Transverse colon (tissue), 4 donors: ENCODE data around the gene ATP6V1C2. TPM values are rescaled to one million over a fixed set of nuclear protein-coding genes. Genes with fewer than 3 reads are reported as not detected.

Experiments used
- DNase-seq: peaks from one replicate; pipeline ENCODE4 v3.0.0-alpha.2; 2019
- H3K27ac ChIP-seq, 4 donors: fragments of 200-600 bp; sonication (generic); 2 replicates each; pipeline ENCODE4 v1.5.1; 2016 to 2018; ENCODE audit warnings: inconsistent platforms in 4 of 4
- H3K27me3 ChIP-seq: fragments of 200-600 bp; sonication (generic); 2 replicates; pipeline ENCODE4 v1.5.1; 2017; ENCODE audit warnings: inconsistent platforms
- H3K36me3 ChIP-seq, 4 donors: fragments of 200-600 bp; sonication (generic); 2 replicates each; pipeline ENCODE4 v1.5.1; 2017 to 2019; ENCODE audit warnings: inconsistent platforms in 4 of 4
- H3K4me1 ChIP-seq, 4 donors: fragments of 200-600 bp; sonication (generic); 2 replicates each; pipeline ENCODE4 v1.5.1; 2017 to 2020; ENCODE audit warnings: inconsistent platforms in 4 of 4
- H3K4me3 ChIP-seq, 4 donors: fragments of 200-600 bp; sonication (generic); 1 replicate in 1 of 4; 2 replicates in 3 of 4; pipeline versions ENCODE4 v1.5.1 to v1.6.1; 2017 to 2019; ENCODE audit warnings: inconsistent platforms in 4 of 4
- H3K9me3 ChIP-seq, 2 donors: fragments of 200-600 bp; sonication (generic); 2 replicates each; pipeline ENCODE4 v1.5.1; 2017 to 2019; ENCODE audit warnings: inconsistent platforms in 2 of 2
- EP300 ChIP-seq: sonication (generic); formaldehyde crosslinking; IDR thresholded peaks from one replicate; pipeline ENCODE4 v1.6.1; 2017; ENCODE audit warnings: antibody characterized with exemption, low read depth
- POLR2A ChIP-seq: fragments of 450-650 bp; IDR thresholded peaks from one replicate; pipeline ENCODE4 v1.6.1; 2016; ENCODE audit warnings: antibody characterized with exemption, mild to moderate bottlenecking, moderate library complexity
- POLR2AphosphoS5 ChIP-seq, 3 donors: sonication (generic); formaldehyde crosslinking; IDR thresholded peaks; one replicate each; pipeline ENCODE4 v1.6.1; 2016; ENCODE audit warnings: antibody characterized with exemption in 3 of 3
- WGBS, 2 donors: methylation state at CpG; one replicate each; pipeline ENCODE4 v1.1.5; 2018; ENCODE audit warnings: low coverage in 1 of 2; 5-methylcytosine and 5-hydroxymethylcytosine counted together
- in situ Hi-C, 4 donors: fragments of 200-750 bp; cut with MboI; loops; one replicate each; pipeline versions ENCODE4 v1.15.0 to v1.15.1; 2017; ENCODE audit warnings: low sequenced_read_pairs in 3 of 4, low pct_ligation_motif_present in 1 of 4, low pct_unique_long_range_greater_than_20kb in 1 of 4
- intact Hi-C: fragments of 100-400 bp; cut with DNase I; formaldehyde crosslinking; loops from one replicate; pipeline ENCODE4 v1.15.1; 2023; ENCODE audit warnings: low total_unique reads
- total RNA-seq, 4 donors: library from RNA; depleted of rRNA; stranded (reverse); fragments of >200 nt; gene quantifications; one replicate each; pipeline ENCODE4 v1.1.0, GENCODE V29; 2016
- TF ChIP-seq, protein P1 (sequence below), 5 experiments: fragments of 200-600 bp in 3 of 5; fragments of 450-650 bp in 2 of 5; sonication (generic) in 3 of 5; IDR thresholded peaks; 1 replicate in 2 of 5; 2 replicates in 3 of 5; pipeline ENCODE4 v1.5.1; 2016 to 2017; ENCODE audit warnings: antibody characterized with exemption in 5 of 5, inconsistent platforms in 3 of 5, mild to moderate bottlenecking in 2 of 5, moderate library complexity in 1 of 5

The ATP6V1C2 gene
- total RNA-seq, 4 donors from 2014 or later: 0.48 to 43.0 (median 1.2) TPM

GRCh38 chr2:10770956-10771750, 49.7 kb downstream of the ATP6V1C2 start:
- H3K27me3 ChIP-seq: no peaks in the 10 kb centered on the region
- in situ Hi-C loops (no loop called here), intact Hi-C loops (no loop called here)
- no peak overlapping the region for H3K4me3 ChIP-seq
- no peak overlapping the region for H3K27ac ChIP-seq
- H3K4me1 ChIP-seq: no peaks in the 10 kb centered on the region
- no peaks in the 10 kb centered on the region for H3K36me3 ChIP-seq
- no peak for TF ChIP-seq EP300
- TF ChIP-seq, protein P1, sequence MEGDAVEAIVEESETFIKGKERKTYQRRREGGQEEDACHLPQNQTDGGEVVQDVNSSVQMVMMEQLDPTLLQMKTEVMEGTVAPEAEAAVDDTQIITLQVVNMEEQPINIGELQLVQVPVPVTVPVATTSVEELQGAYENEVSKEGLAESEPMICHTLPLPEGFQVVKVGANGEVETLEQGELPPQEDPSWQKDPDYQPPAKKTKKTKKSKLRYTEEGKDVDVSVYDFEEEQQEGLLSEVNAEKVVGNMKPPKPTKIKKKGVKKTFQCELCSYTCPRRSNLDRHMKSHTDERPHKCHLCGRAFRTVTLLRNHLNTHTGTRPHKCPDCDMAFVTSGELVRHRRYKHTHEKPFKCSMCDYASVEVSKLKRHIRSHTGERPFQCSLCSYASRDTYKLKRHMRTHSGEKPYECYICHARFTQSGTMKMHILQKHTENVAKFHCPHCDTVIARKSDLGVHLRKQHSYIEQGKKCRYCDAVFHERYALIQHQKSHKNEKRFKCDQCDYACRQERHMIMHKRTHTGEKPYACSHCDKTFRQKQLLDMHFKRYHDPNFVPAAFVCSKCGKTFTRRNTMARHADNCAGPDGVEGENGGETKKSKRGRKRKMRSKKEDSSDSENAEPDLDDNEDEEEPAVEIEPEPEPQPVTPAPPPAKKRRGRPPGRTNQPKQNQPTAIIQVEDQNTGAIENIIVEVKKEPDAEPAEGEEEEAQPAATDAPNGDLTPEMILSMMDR (IDR thresholded peaks at IDR 0.05): no peak
- TF ChIP-seq POLR2AphosphoS5 (IDR thresholded peaks at IDR 0.05): no peak
- no peak for TF ChIP-seq POLR2A
- no peaks in the 10 kb centered on the region for H3K9me3 ChIP-seq
- DNase-seq: no peak
- WGBS, 2 donors: 87% methylated on average over 3 to 22 of the region's 22 CpGs

- intact Hi-C loops: no loop called here
- in situ Hi-C loops: no loop called here
- TF ChIP-seq EP300 (no peak), POLR2A (no peak), POLR2AphosphoS5 (IDR thresholded peaks at IDR 0.05) (no peak)
- TF ChIP-seq, protein P1 (IDR thresholded peaks at IDR 0.05): no peak
- H3K4me1 ChIP-seq: no peaks in the 10 kb centered on the region
- H3K9me3 ChIP-seq: no peaks in the 10 kb centered on the region
- H3K27ac ChIP-seq: no peak overlapping the region
- H3K27me3 ChIP-seq: no peaks in the 10 kb centered on the region
- 91% methylated on average over 13 of the region's 13 CpGs; no CpG with 5 or more reads in 1 of the 2 donors for WGBS, 2 donors
- H3K36me3 ChIP-seq: no peaks in the 10 kb centered on the region
- H3K4me3 ChIP-seq: no peak overlapping the region
- no peak for DNase-seq
Observed at GRCh38 chr2:10771786-10772185, 50.4 kb downstream of the ATP6V1C2 start.

DNA sequence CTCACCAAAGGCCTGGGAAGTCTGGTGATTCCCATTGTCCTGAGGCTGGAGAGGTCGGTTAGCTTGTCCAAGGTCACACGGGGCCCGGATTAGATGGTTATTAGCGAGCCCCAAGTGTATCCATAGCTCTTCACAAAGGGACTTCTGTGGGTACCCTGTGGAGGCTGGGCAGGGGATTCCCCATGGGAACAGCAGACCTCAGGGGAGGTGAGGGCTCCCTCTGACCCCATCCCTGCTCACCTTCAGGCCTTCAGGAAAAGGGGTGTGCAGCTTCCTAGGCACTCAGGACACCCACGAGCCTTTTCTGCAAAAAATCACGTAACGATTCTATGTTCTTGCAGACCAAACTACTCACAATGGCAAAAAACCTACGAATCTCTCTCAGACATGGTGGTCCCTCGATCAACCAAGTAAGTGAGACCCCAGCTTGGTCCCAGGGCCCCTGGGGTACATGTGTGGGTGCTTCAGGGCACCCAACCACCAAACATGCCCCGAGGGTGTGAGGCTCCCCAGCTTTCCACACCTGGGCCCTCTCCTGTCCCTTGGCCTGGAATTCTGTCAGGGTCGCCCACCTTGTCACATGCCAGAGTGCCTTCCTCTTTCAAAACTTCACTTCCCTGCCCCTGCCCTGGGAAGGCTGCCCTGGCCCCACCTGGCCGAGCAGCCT, 50.9 kb downstream of the ATP6V1C2 start:
- DNase-seq: no peak
- H3K4me1 ChIP-seq: no peaks in the 10 kb centered on the region
- intact Hi-C loops: no loop called here
- TF ChIP-seq EP300 (no peak), POLR2A (no peak), POLR2AphosphoS5 (IDR thresholded peaks at IDR 0.05) (no peak)
- TF ChIP-seq, protein P1 (IDR thresholded peaks at IDR 0.05): no peak
- H3K9me3 ChIP-seq: no peaks in the 10 kb centered on the region
- H3K27ac ChIP-seq: no peak overlapping the region
- in situ Hi-C loops: no loop called here
- H3K27me3 ChIP-seq: no peaks in the 10 kb centered on the region
- no peaks in the 10 kb centered on the region for H3K36me3 ChIP-seq
- H3K4me3 ChIP-seq: no peak overlapping the region
- WGBS, 2 donors: 91 to 92% methylated on average over 4 to 12 of the region's 12 CpGs

GRCh38 chr2:10772868-10773215, 51.4 kb downstream of the ATP6V1C2 start:
- DNase-seq: no peak
- 85 to 100% methylated on average over 1 to 13 of the region's 13 CpGs for WGBS, 2 donors
- in situ Hi-C loops (no loop called here), intact Hi-C loops (no loop called here)
- H3K4me1 ChIP-seq: no peaks in the 10 kb centered on the region
- TF ChIP-seq POLR2A: no peak
- TF ChIP-seq, protein P1 (IDR thresholded peaks at IDR 0.05): no peak
- TF ChIP-seq POLR2AphosphoS5 (IDR thresholded peaks at IDR 0.05): no peak
- no peak for TF ChIP-seq EP300
- H3K27ac ChIP-seq: no peak overlapping the region
- H3K36me3 ChIP-seq: peaks cover 0 to under 1% (median 0%) of the 10 kb centered on the region in 4 donors
- no peak overlapping the region for H3K4me3 ChIP-seq
- H3K9me3 ChIP-seq: no peaks in the 10 kb centered on the region
- no peaks in the 10 kb centered on the region for H3K27me3 ChIP-seq
